ENCODE results near the gene IL1R2. TPM values are rescaled to one million over a fixed set of nuclear protein-coding genes. Genes with fewer than 3 reads are reported as not detected.

Gene IL1R2
- total RNA-seq, 6 experiments from 2014 or later: 5.5 to 22.8 (median 12.3) TPM

- intact Hi-C loops (cut with DNase I): no loop called here
- DNase-seq (no peak), ATAC-seq (peak; percentile 92 to 94 (median 93))
- H3K36me3 ChIP-seq: no peaks in the 10 kb centered on the region
- TF ChIP-seq CTCF (IDR thresholded peaks at IDR 0.05): peak; percentile 71 to 79 (median 73)
- no peak for TF ChIP-seq POLR2A (IDR thresholded peaks at IDR 0.05)
- H3K9me3 ChIP-seq: no peaks in the 10 kb centered on the region
- WGBS (ENCODE audit: insufficient coverage, low coverage, low lambda C conversion rate, missing lambda C conversion rate): 58% methylated on average over 11 of the region's 15 CpGs
- peaks cover 0 to 7% (median 3%) of the 10 kb centered on the region in 4 donors for H3K4me1 ChIP-seq
- no peak overlapping the region for H3K4me3 ChIP-seq
- no peaks in the 10 kb centered on the region for H3K27me3 ChIP-seq
- H3K27ac ChIP-seq: no peak overlapping the region
These were observed 14.5 kb downstream of the IL1R2 start for GRCh38 chr2:102005989-102006885.

- 58% methylated on average over 9 of the region's 11 CpGs for WGBS (ENCODE audit: insufficient coverage, low coverage, low lambda C conversion rate, missing lambda C conversion rate)
- intact Hi-C loops (cut with DNase I): no loop called here
- Histone ChIP-seq H3K4me3 (no peak overlapping the region), H3K4me1 (peaks cover 0 to 7% (median 3%) of the 10 kb centered on the region in 4 donors), H3K36me3 (no peaks in the 10 kb centered on the region), H3K27me3 (no peaks in the 10 kb centered on the region), H3K9me3 (no peaks in the 10 kb centered on the region), H3K27ac (no peak overlapping the region)
- no peak for ATAC-seq
- DNase-seq: no peak
- no peak for TF ChIP-seq POLR2A (IDR thresholded peaks at IDR 0.05)
- TF ChIP-seq CTCF (IDR thresholded peaks at IDR 0.05): no peak
These were observed 15.1 kb downstream of the IL1R2 start for GRCh38 chr2:102006886-102007278.

- ATAC-seq (no peak), DNase-seq (no peak)
- no peak overlapping the region for H3K4me3 ChIP-seq
- H3K27ac ChIP-seq: no peak overlapping the region
- TF ChIP-seq CTCF (IDR thresholded peaks at IDR 0.05) (no peak), POLR2A (IDR thresholded peaks at IDR 0.05) (no peak)
- 94% methylated on average over 11 of the region's 12 CpGs for WGBS (ENCODE audit: insufficient coverage, low coverage, low lambda C conversion rate, missing lambda C conversion rate)
- no peaks in the 10 kb centered on the region for H3K27me3 ChIP-seq
- H3K9me3 ChIP-seq: no peaks in the 10 kb centered on the region
- intact Hi-C loops (cut with DNase I): no loop called here
- H3K36me3 ChIP-seq: no peaks in the 10 kb centered on the region
- peaks cover 0 to 7% (median 3%) of the 10 kb centered on the region in 4 donors for H3K4me1 ChIP-seq
These were observed 16.7 kb downstream of the IL1R2 start for GRCh38 chr2:102008490-102008889.

GRCh38 chr2:102009557-102009956 lies 17.8 kb downstream of the IL1R2 start:
- intact Hi-C loops (cut with DNase I): no loop called here
- H3K4me3 ChIP-seq: no peak overlapping the region
- DNase-seq (no peak), ATAC-seq (no peak)
- no CpG with 5 or more reads among the region's 10 CpGs for WGBS (ENCODE audit: insufficient coverage, low coverage, low lambda C conversion rate, missing lambda C conversion rate)
- no peaks in the 10 kb centered on the region for H3K36me3 ChIP-seq
- no peak for TF ChIP-seq POLR2A (IDR thresholded peaks at IDR 0.05)
- TF ChIP-seq CTCF (IDR thresholded peaks at IDR 0.05): no peak
- H3K9me3 ChIP-seq: no peaks in the 10 kb centered on the region
- no peak overlapping the region for H3K27ac ChIP-seq
- peaks cover 0 to 7% (median 3%) of the 10 kb centered on the region in 4 donors for H3K4me1 ChIP-seq
- H3K27me3 ChIP-seq: no peaks in the 10 kb centered on the region

All from right lobe of liver (tissue), 6 donors.